Omental fat pad (tissue), 4 donors: ENCODE measurements around the gene CCDC88A. TPM values are rescaled to one million over a fixed set of nuclear protein-coding genes. Genes with fewer than 3 reads are reported as not detected.
"Not testable (repeated sequence)": the region's sequence is repeated elsewhere in the genome, so short reads cannot be mapped to it uniquely, and the experiment has no call there.

Source experiments
- ATAC-seq: fragments of 150-250 bp; one replicate; pipeline ENCODE4 v1.9.1; 2016; ENCODE audit warnings: mild to moderate bottlenecking, moderate library complexity; ENCODE audit not compliant: low FRiP score
- DNase-seq: peaks from one replicate; pipeline ENCODE4 v3.0.0-alpha.2; 2019; ENCODE audit warnings: low spot score
- total RNA-seq, 4 donors: library from RNA; depleted of rRNA; stranded (reverse); fragments of >200 nt; gene quantifications; one replicate each; pipeline ENCODE4 v1.1.0, GENCODE V29; 2016
- TF ChIP-seq, protein P1 (sequence below), 3 donors: fragments of 450-650 bp; IDR thresholded peaks; one replicate each; pipeline ENCODE4 v1.5.1; 2016 to 2017; ENCODE audit warnings: antibody characterized with exemption in 3 of 3, mild to moderate bottlenecking in 3 of 3, moderate library complexity in 2 of 3

The CCDC88A gene
- total RNA-seq, 4 donors from 2014 or later, result 38.0 to 141 (median 64.3) TPM

- TF ChIP-seq, protein P1, sequence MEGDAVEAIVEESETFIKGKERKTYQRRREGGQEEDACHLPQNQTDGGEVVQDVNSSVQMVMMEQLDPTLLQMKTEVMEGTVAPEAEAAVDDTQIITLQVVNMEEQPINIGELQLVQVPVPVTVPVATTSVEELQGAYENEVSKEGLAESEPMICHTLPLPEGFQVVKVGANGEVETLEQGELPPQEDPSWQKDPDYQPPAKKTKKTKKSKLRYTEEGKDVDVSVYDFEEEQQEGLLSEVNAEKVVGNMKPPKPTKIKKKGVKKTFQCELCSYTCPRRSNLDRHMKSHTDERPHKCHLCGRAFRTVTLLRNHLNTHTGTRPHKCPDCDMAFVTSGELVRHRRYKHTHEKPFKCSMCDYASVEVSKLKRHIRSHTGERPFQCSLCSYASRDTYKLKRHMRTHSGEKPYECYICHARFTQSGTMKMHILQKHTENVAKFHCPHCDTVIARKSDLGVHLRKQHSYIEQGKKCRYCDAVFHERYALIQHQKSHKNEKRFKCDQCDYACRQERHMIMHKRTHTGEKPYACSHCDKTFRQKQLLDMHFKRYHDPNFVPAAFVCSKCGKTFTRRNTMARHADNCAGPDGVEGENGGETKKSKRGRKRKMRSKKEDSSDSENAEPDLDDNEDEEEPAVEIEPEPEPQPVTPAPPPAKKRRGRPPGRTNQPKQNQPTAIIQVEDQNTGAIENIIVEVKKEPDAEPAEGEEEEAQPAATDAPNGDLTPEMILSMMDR (IDR thresholded peaks at IDR 0.05), result no peak
- no peak for DNase-seq
- no peak for ATAC-seq
Observed at GRCh38 chr2:55302241-55302640, 117.4 kb downstream of the CCDC88A start.

DNA sequence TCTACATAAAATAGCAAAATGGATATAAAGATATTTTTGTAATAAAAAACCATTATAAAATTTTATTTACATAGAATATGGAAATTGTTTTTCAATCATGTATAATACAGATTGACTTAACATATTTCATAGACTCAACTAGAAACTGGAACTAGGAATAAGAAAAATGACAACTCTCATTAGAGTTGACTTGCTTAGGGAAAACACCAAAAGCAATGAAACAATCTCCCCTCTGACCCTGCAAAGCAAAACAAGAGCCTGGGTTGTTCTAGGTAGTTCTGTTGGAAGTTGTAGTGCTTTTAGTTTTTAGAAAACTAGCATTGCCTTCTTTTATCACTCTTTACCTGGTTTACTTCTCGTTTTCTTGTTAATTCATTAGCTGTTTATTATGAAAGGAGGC lies 118.4 kb downstream of the CCDC88A start:
- no peak for ATAC-seq
- TF ChIP-seq, protein P1 (IDR thresholded peaks at IDR 0.05), result no peak
- no peak for DNase-seq

DNA sequence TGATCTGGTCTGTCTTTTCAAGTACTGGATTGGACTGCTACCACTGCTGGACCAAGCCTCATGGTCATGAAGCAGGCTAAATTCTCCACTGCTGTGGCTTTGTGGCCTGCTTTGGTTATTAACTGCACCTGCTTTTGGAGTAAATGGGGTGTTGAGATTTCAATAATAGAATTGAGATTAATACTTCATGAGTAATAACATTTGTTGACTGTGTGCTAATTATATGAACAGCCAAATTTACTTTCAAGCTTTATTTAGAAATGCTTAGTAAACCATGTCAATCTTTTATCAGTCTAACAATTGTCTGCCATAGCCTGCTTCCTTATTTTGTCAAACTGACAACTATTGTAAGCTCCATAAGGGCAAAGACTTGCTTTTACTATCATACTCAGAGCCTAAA lies 123.3 kb downstream of the CCDC88A start:
- ATAC-seq, result no peak
- TF ChIP-seq, protein P1 (IDR thresholded peaks at IDR 0.05), result no peak
- DNase-seq, result no peak

- ATAC-seq (no peak), DNase-seq (no peak)
- TF ChIP-seq, protein P1 (IDR thresholded peaks at IDR 0.05), result no peak
Observed at GRCh38 chr2:55283083-55283482, 136.6 kb downstream of the CCDC88A start.

- DNase-seq, result peak; percentile 33
- TF ChIP-seq, protein P1 (IDR thresholded peaks at IDR 0.05), result no peak
- peak; percentile 99 for ATAC-seq
Observed at GRCh38 chr2:55282110-55282917, 137.3 kb downstream of the CCDC88A start.

DNA sequence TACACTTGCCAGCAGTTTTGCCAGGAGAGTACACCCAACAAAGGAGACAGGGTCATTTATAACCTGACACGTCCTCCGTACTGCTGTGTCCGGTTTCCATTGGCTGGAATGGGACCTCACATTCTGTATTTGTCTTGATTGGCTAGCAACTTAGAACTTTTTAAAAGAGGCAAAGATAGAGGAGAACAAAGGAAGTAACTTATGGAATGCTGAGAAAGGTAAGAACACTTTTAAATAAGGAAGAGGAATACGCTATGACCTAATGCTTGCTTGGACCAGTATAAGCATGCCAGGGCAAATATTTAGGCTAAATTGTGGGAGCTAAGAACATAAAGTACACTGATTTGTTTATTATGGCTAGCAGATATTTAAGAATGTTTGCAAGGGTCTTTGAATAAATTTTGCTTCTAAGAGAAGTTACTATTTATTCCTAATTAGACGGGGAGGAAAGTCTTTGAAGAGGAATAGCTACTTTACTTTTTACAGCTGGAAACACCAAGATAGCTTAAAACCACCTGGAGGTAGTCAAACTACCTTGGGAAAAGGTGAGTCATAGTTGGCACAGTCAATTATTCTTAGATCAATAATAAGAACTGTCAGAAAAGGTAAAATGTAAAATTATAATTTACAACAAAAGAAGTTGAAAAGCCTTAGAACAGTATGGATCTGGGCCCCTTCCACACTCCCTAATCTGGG lies 138.7 kb downstream of the CCDC88A start:
- not testable (repeated sequence) for ATAC-seq, DNase-seq

- ATAC-seq, DNase-seq: not testable (repeated sequence)
Observed at GRCh38 chr2:55279859-55280424, 139.7 kb downstream of the CCDC88A start.

GRCh38 chr2:55279214-55279835 lies 140.3 kb downstream of the CCDC88A start:
- ATAC-seq, DNase-seq: not testable (repeated sequence)
